OCI-LY7 (cell line): Measurements from ENCODE around the gene GTF2H3. TPM values are rescaled to one million over a fixed set of nuclear protein-coding genes. Genes with fewer than 3 reads are reported as not detected.
A peak's percentile ranks its signal among the peaks of the same experiment; 100 is the strongest.

Experiments used
- BruUV-seq: library from RNA; stranded (reverse); fragments of 400-500 nt; replicated peaks from 2 replicates; lab custom pipeline; 2021; lab: Mats Ljungman, UMichigan
- CTCF ChIA-PET: fragments of 300-600 bp; sonication (Branson Sonifier 250); formaldehyde crosslinking; loops from one replicate; lab custom pipeline; 2022; ENCODE audit warnings: antibody characterized with exemption; ENCODE audit not compliant: unreplicated experiment; lab: Charles Lee
- POLR2A ChIA-PET: fragments of 300-600 bp; sonication (Branson Sonifier 250); formaldehyde crosslinking; loops from one replicate; lab custom pipeline; 2022; ENCODE audit warnings: antibody characterized with exemption; lab: Charles Lee
- DNase-seq: peaks from one replicate; pipeline ENCODE4 v3.0.0-alpha.2; 2015; ENCODE audit warnings: low spot score
- H2AFZ ChIP-seq: fragments of 200-600 bp; sonication (generic), shearing (Covaris generic); 2 replicates; pipeline ENCODE4 v1.6.1; 2014; ENCODE audit warnings: mild to moderate bottlenecking, antibody characterized with exemption, low read length, moderate library complexity
- H3K27ac ChIP-seq: fragments of 200-600 bp; sonication (generic); 2 replicates; pipeline ENCODE4 v1.5.1; 2014; ENCODE audit warnings: mixed run types, low read depth, mild to moderate bottlenecking, moderate library complexity, low read length, inconsistent platforms; ENCODE audit not compliant: poor library complexity, severe bottlenecking
- H3K36me3 ChIP-seq: fragments of 200-600 bp; sonication (generic); 2 replicates; pipeline ENCODE4 v1.6.1; 2014; ENCODE audit warnings: mild to moderate bottlenecking, antibody characterized with exemption, low read length, moderate library complexity, mixed read lengths; ENCODE audit not compliant: insufficient read depth
- H3K4me1 ChIP-seq: fragments of 200-600 bp; sonication (generic); 2 replicates; pipeline ENCODE4 v1.5.1; 2014; ENCODE audit warnings: mild to moderate bottlenecking, low read length; ENCODE audit not compliant: insufficient read depth, poor library complexity, severe bottlenecking
- H3K4me2 ChIP-seq: fragments of 200-600 bp; sonication (generic); 2 replicates; pipeline ENCODE4 v1.6.1; 2014; ENCODE audit warnings: mild to moderate bottlenecking, low read length
- H3K4me3 ChIP-seq: fragments of 200-600 bp; sonication (generic); 2 replicates; pipeline ENCODE4 v1.5.1; 2014; ENCODE audit warnings: mild to moderate bottlenecking, low read depth, low read length; ENCODE audit not compliant: poor library complexity, severe bottlenecking
- H3K79me2 ChIP-seq: fragments of 200-600 bp; sonication (generic); 2 replicates; pipeline ENCODE4 v1.6.1; 2016; ENCODE audit warnings: low read depth, mild to moderate bottlenecking, low read length, moderate library complexity, mixed read lengths; ENCODE audit not compliant: insufficient read depth
- H3K9me2 ChIP-seq: fragments of 200-600 bp; sonication (generic); 2 replicates; pipeline ENCODE4 v1.6.1; 2016; ENCODE audit warnings: mild to moderate bottlenecking, low read length, mixed read lengths; ENCODE audit not compliant: insufficient read depth
- H3K9me3 ChIP-seq: fragments of 200-600 bp; sonication (generic); 2 replicates; pipeline ENCODE4 v1.6.1; 2014; ENCODE audit warnings: mild to moderate bottlenecking, mixed run types, low read length, mixed read lengths
- H4K20me1 ChIP-seq: fragments of 200-600 bp; sonication (generic); 2 replicates; pipeline ENCODE4 v1.6.1; 2014; ENCODE audit warnings: mild to moderate bottlenecking, antibody characterized with exemption, low read length, moderate library complexity, mixed read lengths; ENCODE audit not compliant: insufficient read depth
- CTCF ChIP-seq: fragments of 200-600 bp; sonication (generic); conservative IDR thresholded peaks from 2 replicates; pipeline ENCODE4 v1.5.1; 2014; ENCODE audit warnings: mild to moderate bottlenecking, antibody characterized with exemption, low read length, moderate library complexity, mixed read lengths
- EZH2phosphoT487 ChIP-seq: fragments of 200-600 bp; sonication (generic); IDR thresholded peaks from 2 replicates; pipeline ENCODE4 v1.6.1; 2018; ENCODE audit warnings: low read depth, borderline replicate concordance, mild to moderate bottlenecking, mixed run types, antibody characterized with exemption, low read length, moderate library complexity, mixed read lengths
- intact Hi-C: fragments of 100-400 bp; cut with micrococcal nuclease; formaldehyde crosslinking; loops from one replicate; pipeline ENCODE4 v1.10.0; 2022; ENCODE audit not compliant: unreplicated experiment
- small RNA-seq: library from RNA; depleted of rRNA; stranded (forward); fragments of <200 nt; gene quantifications from one replicate; pipeline ENCODE3, GENCODE V24; 2014
- total RNA-seq, 2 experiments: library from RNA; depleted of rRNA in 1 of 2; stranded (reverse); fragments of >200 nt in 1 of 2; shearing (Covaris generic) in 1 of 2; gene quantifications; 2 replicates each; pipeline ENCODE4 v1.2.3, GENCODE V29; 2014 to 2022

The GTF2H3 gene
- total RNA-seq, 2 experiments from 2014 or later: 18.1 to 51.5 TPM

DNA sequence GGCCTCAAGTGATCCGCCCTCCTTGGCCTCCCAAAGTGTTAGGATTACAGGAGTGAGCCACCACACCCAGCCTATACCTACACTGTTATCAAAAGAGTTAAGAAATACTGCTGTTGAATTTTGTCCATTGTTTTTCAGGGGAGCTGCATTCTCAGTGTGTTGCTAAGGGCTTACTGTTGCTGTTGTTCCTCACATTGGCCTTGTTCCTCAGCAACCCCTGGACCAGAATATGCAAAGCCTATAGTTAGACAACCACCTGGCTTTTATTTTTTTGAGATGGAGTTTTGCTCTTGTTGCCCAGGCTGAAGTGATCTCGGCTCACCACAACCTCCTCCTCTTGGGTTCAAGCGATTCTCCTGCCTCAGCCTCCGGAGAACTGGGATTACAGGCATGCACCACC is 73.8 kb downstream of the GTF2H3 start:
- H3K4me3 ChIP-seq: no peak overlapping the region
- DNase-seq: no peak
- H3K9me2 ChIP-seq: no peaks in the 10 kb centered on the region
- peaks cover under 1% of the 10 kb centered on the region; the same call in 1 of the 2 replicates for H3K79me2 ChIP-seq
- no peaks in the 10 kb centered on the region for H4K20me1 ChIP-seq
- no peak overlapping the region for H3K4me2 ChIP-seq
- peaks cover 4% of the 10 kb centered on the region for H3K4me1 ChIP-seq
- no peaks in the 10 kb centered on the region for H3K36me3 ChIP-seq
- intact Hi-C loops: no loop called here
- no TSS peak for BruUV-seq
- ChIA-PET POLR2A (no interaction called here), CTCF (no interaction called here)
- TF ChIP-seq CTCF: no peak
- no peak for TF ChIP-seq EZH2phosphoT487
- no peaks in the 10 kb centered on the region for H3K9me3 ChIP-seq
- no peak overlapping the region for H3K27ac ChIP-seq
- H2AFZ ChIP-seq: no peak overlapping the region

Small RNAs within 50 kb of the gene (small RNA-seq; reads per million reads assigned to genes)
- gene SNORA9B: 1.6 reads per million, percentile 69 among the genes with 10 or more reads in this experiment

Other genes with a start within 250 kb of the GTF2H3 start
- gene KMT5A, start 249.7 kb upstream of the GTF2H3 start, total RNA-seq (2014; rRNA removed; shearing (Covaris generic)): 87.8 and 101 TPM in 2 replicates
- 149 and 153 TPM in 2 replicates for gene KMT5A, start 249.7 kb upstream of the GTF2H3 start, total RNA-seq (2022)
- 3.4 and 4.0 TPM in 2 replicates for gene RILPL2, start 197.1 kb upstream of the GTF2H3 start, total RNA-seq (2014; rRNA removed; shearing (Covaris generic))
- 5.5 and 6.8 TPM in 2 replicates for gene RILPL2, start 197.1 kb upstream of the GTF2H3 start, total RNA-seq (2022)
- gene SNRNP35, start 175.7 kb upstream of the GTF2H3 start, total RNA-seq (2014; rRNA removed; shearing (Covaris generic)): 31.3 and 43.7 TPM in 2 replicates
- 29.3 and 32.9 TPM in 2 replicates for gene SNRNP35, start 175.7 kb upstream of the GTF2H3 start, total RNA-seq (2022)
- 0.05 and 0.38 TPM in 2 replicates for gene RILPL1, start 100.1 kb upstream of the GTF2H3 start, total RNA-seq (2014; rRNA removed; shearing (Covaris generic))
- 0.74 and 0.86 TPM in 2 replicates for gene RILPL1, start 100.1 kb upstream of the GTF2H3 start, total RNA-seq (2022)
- 89.3 and 94.9 TPM in 2 replicates for gene TMED2, start 49.3 kb upstream of the GTF2H3 start, total RNA-seq (2014; rRNA removed; shearing (Covaris generic))
- gene TMED2, start 49.3 kb upstream of the GTF2H3 start, total RNA-seq (2022): 146 and 154 TPM in 2 replicates
- 56.6 and 78.6 TPM in 2 replicates for gene DDX55, start 31.7 kb upstream of the GTF2H3 start, total RNA-seq (2014; rRNA removed; shearing (Covaris generic))
- gene DDX55, start 31.7 kb upstream of the GTF2H3 start, total RNA-seq (2022): 44.2 and 48.7 TPM in 2 replicates
- 60.3 and 93.4 TPM in 2 replicates for gene EIF2B1, start 143 bp upstream of the GTF2H3 start, total RNA-seq (2014; rRNA removed; shearing (Covaris generic))
- 69.8 and 72.8 TPM in 2 replicates for gene EIF2B1, start 143 bp upstream of the GTF2H3 start, total RNA-seq (2022)
- gene TCTN2, start 37.3 kb downstream of the GTF2H3 start, total RNA-seq (2014; rRNA removed; shearing (Covaris generic)): 6.3 and 7.8 TPM in 2 replicates
- gene TCTN2, start 37.3 kb downstream of the GTF2H3 start, total RNA-seq (2022): 3.7 and 4.7 TPM in 2 replicates
- 44.2 and 52.8 TPM in 2 replicates for gene ATP6V0A2, start 78.5 kb downstream of the GTF2H3 start, total RNA-seq (2014; rRNA removed; shearing (Covaris generic))
- gene ATP6V0A2, start 78.5 kb downstream of the GTF2H3 start, total RNA-seq (2022): 59.0 and 68.1 TPM in 2 replicates
- 0.19 TPM in 1 of 2 replicates, not detected in the other for gene DNAH10, start 128.5 kb downstream of the GTF2H3 start, total RNA-seq (2014; rRNA removed; shearing (Covaris generic))
- gene DNAH10, start 128.5 kb downstream of the GTF2H3 start, total RNA-seq (2022): 0.04 and 0.11 TPM in 2 replicates